ENCODE data around the gene FNDC4.
"Not testable (repeated sequence)": the region's sequence is repeated elsewhere in the genome, so short reads cannot be mapped to it uniquely, and the experiment has no call there.

FNDC4 gene, protein sequence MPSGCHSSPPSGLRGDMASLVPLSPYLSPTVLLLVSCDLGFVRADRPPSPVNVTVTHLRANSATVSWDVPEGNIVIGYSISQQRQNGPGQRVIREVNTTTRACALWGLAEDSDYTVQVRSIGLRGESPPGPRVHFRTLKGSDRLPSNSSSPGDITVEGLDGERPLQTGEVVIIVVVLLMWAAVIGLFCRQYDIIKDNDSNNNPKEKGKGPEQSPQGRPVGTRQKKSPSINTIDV

GRCh38 chr2:27494944-27495554, at the start of gene FNDC4:
Gene FNDC4 (minus strand): TSS chr2:27495200. CDS start chr2:27494679, 521 bp downstream.
- Histone ChIP-seq H3K9me3 (ENCODE audit: control insufficient read depth, insufficient read depth, low read length) (no peaks in the 10 kb centered on the region), H3K27me3 (ENCODE audit: control insufficient read depth, insufficient read depth, low read length) (peaks cover 26% of the 10 kb centered on the region), H3K36me3 (ENCODE audit: control insufficient read depth, insufficient read depth, low read length) (no peaks in the 10 kb centered on the region), H3K9ac (ENCODE audit: low read depth, low read length) (peak within 1 kb of the TSS; percentile 10; the same call in 1 of the 2 replicates), H3K4me1 (ENCODE audit: control insufficient read depth, insufficient read depth, low read length) (peaks cover 2% of the 10 kb centered on the region), H3K4me3 (ENCODE audit: low read depth, low read length) (peak within 1 kb of the TSS; percentile 75), H3K27ac (ENCODE audit: low read depth, low read length) (no peak within 1 kb of the TSS)

DNA sequence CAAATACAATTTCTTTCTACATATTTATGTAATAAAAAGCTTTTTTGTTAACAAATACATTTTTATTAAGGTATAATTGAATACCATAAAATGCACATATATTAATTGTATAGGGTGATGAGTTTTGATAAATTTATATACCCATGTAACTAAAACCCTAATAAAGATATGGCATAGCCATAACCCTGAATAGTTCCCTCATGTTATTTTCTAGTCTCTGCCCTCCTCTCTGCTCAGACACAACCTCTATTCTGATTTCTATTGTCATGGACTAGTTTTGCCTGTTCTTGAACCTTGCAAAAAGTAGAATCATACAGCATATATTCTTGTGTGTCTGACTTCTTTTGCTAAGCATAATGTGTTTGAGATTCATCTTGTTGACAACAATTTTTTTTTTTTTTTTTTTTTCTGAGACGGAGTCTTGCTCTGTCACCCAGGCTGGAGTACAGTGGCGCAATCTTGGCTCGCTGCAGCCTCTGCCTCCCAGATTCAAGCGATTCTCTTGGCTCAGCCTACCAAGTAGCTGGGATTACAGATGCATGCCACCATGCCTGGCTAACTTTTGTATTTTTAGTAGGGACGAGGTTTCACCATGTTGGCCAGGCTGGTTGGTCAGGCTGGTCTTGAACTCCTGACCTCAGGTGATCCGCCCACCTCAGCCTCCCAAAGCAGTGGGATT, 49.3 kb upstream of the FNDC4 start:
- Histone ChIP-seq H3K9me3 (ENCODE audit: control insufficient read depth, insufficient read depth, low read length) (peaks cover 5% of the 10 kb centered on the region; the same call in 1 of the 2 replicates), H3K4me1 (ENCODE audit: control insufficient read depth, insufficient read depth, low read length) (no peaks in the 10 kb centered on the region), H3K27me3 (ENCODE audit: control insufficient read depth, insufficient read depth, low read length) (no peaks in the 10 kb centered on the region), H3K36me3 (ENCODE audit: control insufficient read depth, insufficient read depth, low read length) (no peaks in the 10 kb centered on the region), H3K4me3 (ENCODE audit: low read depth, low read length) (no peak overlapping the region), H3K27ac (ENCODE audit: low read depth, low read length) (no peak overlapping the region), H3K9ac (ENCODE audit: low read depth, low read length) (no peak overlapping the region)

DNA sequence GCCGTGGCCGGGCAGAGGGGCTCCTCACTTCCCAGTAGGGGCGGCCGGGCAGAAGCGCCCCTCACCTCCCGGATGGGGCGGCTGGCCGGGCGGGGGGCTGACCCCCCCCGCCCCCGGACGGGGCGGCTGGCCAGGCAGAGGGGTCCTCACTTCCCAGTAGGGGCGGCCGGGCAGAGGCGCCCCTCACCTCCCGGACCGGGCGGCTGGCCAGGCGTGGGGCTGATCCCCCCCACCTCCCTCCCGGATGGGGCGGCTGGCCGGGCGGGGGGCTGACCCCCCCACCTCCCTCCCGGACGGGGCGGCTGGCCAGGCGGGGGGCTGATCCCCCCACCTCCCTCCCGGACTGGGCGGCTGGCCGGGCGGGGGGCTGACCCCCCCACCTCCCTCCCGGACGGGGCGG, 44.6 kb upstream of the FNDC4 start:
- H3K27ac ChIP-seq (ENCODE audit: low read depth, low read length); H3K9ac ChIP-seq (ENCODE audit: low read depth, low read length); H3K36me3 ChIP-seq (ENCODE audit: control insufficient read depth, insufficient read depth, low read length); H3K4me1 ChIP-seq (ENCODE audit: control insufficient read depth, insufficient read depth, low read length); H3K27me3 ChIP-seq (ENCODE audit: control insufficient read depth, insufficient read depth, low read length); H3K9me3 ChIP-seq (ENCODE audit: control insufficient read depth, insufficient read depth, low read length); H3K4me3 ChIP-seq (ENCODE audit: low read depth, low read length): not testable (repeated sequence)

- H3K27ac ChIP-seq (ENCODE audit: low read depth, low read length), result not testable (repeated sequence)
These were observed 43.9 kb upstream of the FNDC4 start for GRCh38 chr2:27538839-27539450.

GRCh38 chr2:27537287-27537686, 42.3 kb upstream of the FNDC4 start:
- Histone ChIP-seq H3K9me3 (ENCODE audit: control insufficient read depth, insufficient read depth, low read length) (peaks cover 3% of the 10 kb centered on the region; the same call in 1 of the 2 replicates), H3K4me1 (ENCODE audit: control insufficient read depth, insufficient read depth, low read length) (no peaks in the 10 kb centered on the region), H3K27ac (ENCODE audit: low read depth, low read length) (no peak overlapping the region), H3K36me3 (ENCODE audit: control insufficient read depth, insufficient read depth, low read length) (no peaks in the 10 kb centered on the region), H3K9ac (ENCODE audit: low read depth, low read length) (no peak overlapping the region), H3K4me3 (ENCODE audit: low read depth, low read length) (no peak overlapping the region), H3K27me3 (ENCODE audit: control insufficient read depth, insufficient read depth, low read length) (no peaks in the 10 kb centered on the region)

More at GRCh38 chr2:27538839-27539450, 43.9 kb upstream of the FNDC4 start:
- H3K27me3 ChIP-seq (ENCODE audit: control insufficient read depth, insufficient read depth, low read length); H3K36me3 ChIP-seq (ENCODE audit: control insufficient read depth, insufficient read depth, low read length); H3K4me3 ChIP-seq (ENCODE audit: low read depth, low read length); H3K4me1 ChIP-seq (ENCODE audit: control insufficient read depth, insufficient read depth, low read length); H3K9me3 ChIP-seq (ENCODE audit: control insufficient read depth, insufficient read depth, low read length); H3K9ac ChIP-seq (ENCODE audit: low read depth, low read length): not testable (repeated sequence)

- Histone ChIP-seq H3K4me1 (ENCODE audit: control insufficient read depth, insufficient read depth, low read length) (no peaks in the 10 kb centered on the region), H3K27ac (ENCODE audit: low read depth, low read length) (no peak overlapping the region), H3K4me3 (ENCODE audit: low read depth, low read length) (no peak overlapping the region), H3K27me3 (ENCODE audit: control insufficient read depth, insufficient read depth, low read length) (no peaks in the 10 kb centered on the region), H3K9me3 (ENCODE audit: control insufficient read depth, insufficient read depth, low read length) (no peaks in the 10 kb centered on the region), H3K36me3 (ENCODE audit: control insufficient read depth, insufficient read depth, low read length) (no peaks in the 10 kb centered on the region), H3K9ac (ENCODE audit: low read depth, low read length) (no peak overlapping the region)
These were observed 37.0 kb upstream of the FNDC4 start for GRCh38 chr2:27531983-27532382.

DNA sequence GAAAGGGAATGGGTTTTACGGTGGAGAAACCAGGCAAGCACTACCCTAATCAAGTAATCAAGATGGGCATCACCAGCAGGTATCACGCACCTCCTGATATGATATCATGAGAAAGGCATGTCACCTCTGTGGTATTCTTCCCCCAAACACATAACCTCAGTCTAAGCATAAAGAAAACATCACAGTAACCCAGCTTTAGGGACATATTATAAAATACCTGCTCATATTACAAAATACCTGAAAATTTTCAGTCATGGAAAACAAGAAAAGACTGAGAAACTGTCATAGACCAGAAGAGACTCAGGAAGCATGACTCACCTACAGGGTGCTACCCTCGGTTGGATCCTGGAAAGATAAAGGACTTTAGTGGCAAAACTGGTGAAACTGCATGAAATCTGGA, 32.2 kb upstream of the FNDC4 start:
- Histone ChIP-seq H3K27ac (ENCODE audit: low read depth, low read length) (no peak overlapping the region), H3K9ac (ENCODE audit: low read depth, low read length) (no peak overlapping the region), H3K36me3 (ENCODE audit: control insufficient read depth, insufficient read depth, low read length) (no peaks in the 10 kb centered on the region), H3K27me3 (ENCODE audit: control insufficient read depth, insufficient read depth, low read length) (no peaks in the 10 kb centered on the region), H3K4me3 (ENCODE audit: low read depth, low read length) (no peak overlapping the region), H3K4me1 (ENCODE audit: control insufficient read depth, insufficient read depth, low read length) (no peaks in the 10 kb centered on the region), H3K9me3 (ENCODE audit: control insufficient read depth, insufficient read depth, low read length) (no peaks in the 10 kb centered on the region)

DNA sequence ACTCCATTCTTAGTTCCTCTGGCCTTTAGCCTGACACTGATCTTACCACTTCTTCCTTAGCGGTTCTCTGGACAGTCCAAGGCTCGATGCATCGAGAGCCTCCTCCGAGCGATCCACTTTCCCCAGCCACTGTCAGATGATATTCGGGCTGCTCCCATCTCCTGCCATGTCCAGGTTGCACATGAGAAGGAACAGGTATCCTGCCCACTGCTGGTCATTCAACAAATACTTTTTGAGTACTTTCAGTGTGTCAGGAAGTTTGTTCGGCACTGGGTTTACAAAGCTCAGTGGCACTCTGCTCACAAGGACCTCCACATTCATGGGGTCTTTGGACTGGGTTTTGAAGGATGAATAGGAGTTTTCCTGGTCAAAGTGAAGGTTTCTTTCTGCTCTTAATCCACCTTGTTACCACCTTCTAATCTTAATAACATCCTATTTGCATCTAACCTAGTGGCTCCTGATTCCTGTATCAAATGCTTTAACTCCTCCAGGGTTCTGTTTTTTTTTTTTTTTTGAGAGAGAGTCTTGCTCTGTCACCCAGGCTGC, 27.5 kb upstream of the FNDC4 start:
- H3K27ac ChIP-seq (ENCODE audit: low read depth, low read length), result no peak overlapping the region
- no peak overlapping the region for H3K9ac ChIP-seq (ENCODE audit: low read depth, low read length)
- H3K9me3 ChIP-seq (ENCODE audit: control insufficient read depth, insufficient read depth, low read length), result no peaks in the 10 kb centered on the region
- H3K27me3 ChIP-seq (ENCODE audit: control insufficient read depth, insufficient read depth, low read length), result no peaks in the 10 kb centered on the region
- H3K36me3 ChIP-seq (ENCODE audit: control insufficient read depth, insufficient read depth, low read length), result no peaks in the 10 kb centered on the region
- H3K4me1 ChIP-seq (ENCODE audit: control insufficient read depth, insufficient read depth, low read length), result no peaks in the 10 kb centered on the region
- no peak overlapping the region for H3K4me3 ChIP-seq (ENCODE audit: low read depth, low read length)

- Histone ChIP-seq H3K4me1 (ENCODE audit: control insufficient read depth, insufficient read depth, low read length) (no peaks in the 10 kb centered on the region), H3K27ac (ENCODE audit: low read depth, low read length) (no peak overlapping the region), H3K4me3 (ENCODE audit: low read depth, low read length) (no peak overlapping the region), H3K36me3 (ENCODE audit: control insufficient read depth, insufficient read depth, low read length) (no peaks in the 10 kb centered on the region), H3K9ac (ENCODE audit: low read depth, low read length) (no peak overlapping the region), H3K9me3 (ENCODE audit: control insufficient read depth, insufficient read depth, low read length) (no peaks in the 10 kb centered on the region), H3K27me3 (ENCODE audit: control insufficient read depth, insufficient read depth, low read length) (no peaks in the 10 kb centered on the region)
These were observed 25.3 kb upstream of the FNDC4 start for GRCh38 chr2:27520316-27520715.

DNA sequence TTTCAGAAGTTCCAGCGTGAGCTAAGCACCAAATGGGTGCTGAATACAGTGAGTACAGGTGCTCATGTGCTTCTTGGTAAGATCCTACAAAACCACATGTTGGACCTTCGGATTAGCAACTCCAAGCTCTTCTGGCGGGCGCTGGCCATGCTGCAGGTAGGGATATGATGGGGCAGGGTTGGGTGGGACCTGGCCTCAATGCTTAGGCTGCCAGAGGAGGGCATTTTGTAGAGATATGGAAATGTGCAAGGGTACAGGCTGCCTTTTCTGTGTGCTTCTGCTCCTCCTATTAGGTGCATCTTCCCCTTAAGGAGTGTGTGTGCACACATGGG, 23.7 kb upstream of the FNDC4 start:
- H3K27me3 ChIP-seq (ENCODE audit: control insufficient read depth, insufficient read depth, low read length), result no peaks in the 10 kb centered on the region
- H3K9ac ChIP-seq (ENCODE audit: low read depth, low read length), result no peak overlapping the region
- H3K4me3 ChIP-seq (ENCODE audit: low read depth, low read length), result no peak overlapping the region
- no peaks in the 10 kb centered on the region for H3K36me3 ChIP-seq (ENCODE audit: control insufficient read depth, insufficient read depth, low read length)
- no peaks in the 10 kb centered on the region for H3K4me1 ChIP-seq (ENCODE audit: control insufficient read depth, insufficient read depth, low read length)
- no peak overlapping the region for H3K27ac ChIP-seq (ENCODE audit: low read depth, low read length)
- H3K9me3 ChIP-seq (ENCODE audit: control insufficient read depth, insufficient read depth, low read length), result no peaks in the 10 kb centered on the region

Data from HUES48 (cell line).